Hypothalamus (tissue), 51 donors: ENCODE results near the gene RHPN2.
"Not testable (repeated sequence)": the region's sequence is repeated elsewhere in the genome, so short reads cannot be mapped to it uniquely, and the experiment has no call there.

Experiments
- DNase-seq, 51 donors: peaks; one replicate each; lab custom pipeline; 2025; lab: John Stamatoyannopoulos, UW

The RHPN2 gene

GRCh38 chr19:33067121-33067520 is 2.4 kb upstream of the RHPN2 start:
- DNase-seq: no peak

DNA sequence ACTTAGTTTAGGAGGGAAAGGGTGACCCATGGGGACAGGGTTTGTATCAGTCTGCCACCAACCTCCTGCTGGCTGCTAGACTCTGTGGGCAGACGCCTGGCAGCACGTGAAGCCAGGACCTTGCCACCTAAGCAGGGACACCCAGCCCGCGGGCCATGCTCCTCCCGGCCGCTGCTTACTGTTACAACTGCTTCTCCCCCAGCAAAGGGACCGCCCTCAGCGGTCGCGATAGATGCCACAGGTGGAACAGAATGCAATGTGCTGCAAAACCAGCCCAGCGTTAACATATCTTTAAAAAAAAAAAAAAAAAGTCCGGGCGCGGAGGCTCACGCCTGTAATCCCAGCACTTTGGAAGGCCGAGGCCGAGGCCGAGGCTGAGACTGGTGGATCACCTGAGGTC is 1.9 kb upstream of the RHPN2 start:
- no peak for DNase-seq

DNA sequence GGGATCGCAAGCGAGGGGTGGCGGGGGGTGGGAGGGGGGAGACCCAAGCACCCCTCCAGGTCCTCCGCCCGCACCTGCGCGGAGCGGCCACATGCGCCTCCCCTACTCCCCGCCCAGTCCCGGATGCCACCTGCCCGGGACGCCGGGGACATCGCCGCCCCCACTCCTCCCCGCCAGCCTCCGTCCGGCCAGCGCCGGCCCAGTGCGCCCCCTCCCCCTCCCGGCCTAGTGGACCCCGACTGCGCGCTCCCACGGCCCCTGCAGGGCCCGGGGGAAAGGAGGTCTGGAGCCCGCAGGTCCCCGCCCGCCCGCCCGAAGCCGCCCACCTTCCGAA is 263 bp downstream of the RHPN2 start:
- DNase-seq: peak in 3 of 51 donors; percentile 9 to 53 (median 39)

- peak in 11 of 51 donors; percentile 3 to 51 (median 27) for DNase-seq
Observed at GRCh38 chr19:33063753-33064457, 783 bp downstream of the RHPN2 start.

DNA sequence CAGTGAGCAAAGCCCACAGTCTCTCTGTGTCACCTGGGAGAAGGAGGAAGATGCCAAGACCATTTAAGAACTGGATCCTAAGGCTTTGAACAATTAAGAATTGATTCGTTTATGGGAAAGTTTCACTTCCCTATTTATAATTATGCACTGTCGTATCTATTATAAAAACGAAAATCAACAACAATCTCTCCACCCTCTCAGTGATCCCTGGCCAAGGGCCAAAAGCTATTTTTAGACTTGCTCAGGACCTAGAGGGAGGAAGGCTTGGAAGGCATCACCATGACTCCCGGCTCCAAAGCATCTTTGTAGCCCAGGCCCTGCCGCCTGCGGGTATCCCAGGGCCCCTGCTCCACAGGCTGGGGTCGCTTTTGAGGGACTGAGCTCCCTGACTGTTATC is 1.3 kb downstream of the RHPN2 start:
- peak in 7 of 51 donors; percentile 11 to 51 (median 30) for DNase-seq

GRCh38 chr19:33062902-33063301 is 1.8 kb downstream of the RHPN2 start:
- no peak for DNase-seq

DNA sequence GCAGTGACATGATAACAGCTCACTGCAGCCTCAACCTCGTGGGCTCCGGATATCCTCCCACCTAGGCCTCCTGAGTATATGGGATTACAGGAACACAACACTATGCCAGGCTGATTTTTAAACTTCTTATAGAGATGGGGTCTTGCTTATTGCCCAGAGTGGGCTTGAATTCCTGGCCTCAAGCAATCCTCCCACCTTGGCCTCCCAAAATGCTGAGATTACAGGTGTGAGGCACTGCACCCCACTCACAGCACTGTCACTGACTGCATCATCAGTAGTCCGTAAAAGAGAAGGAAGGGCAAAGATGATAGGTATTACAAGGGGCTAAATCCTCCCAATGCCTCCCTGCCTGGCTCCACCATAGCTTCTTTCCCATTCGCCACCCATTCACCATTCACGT is 4.1 kb downstream of the RHPN2 start:
- no peak for DNase-seq

- DNase-seq: no peak
Observed at GRCh38 chr19:33055718-33056117, 9.0 kb downstream of the RHPN2 start.

DNA sequence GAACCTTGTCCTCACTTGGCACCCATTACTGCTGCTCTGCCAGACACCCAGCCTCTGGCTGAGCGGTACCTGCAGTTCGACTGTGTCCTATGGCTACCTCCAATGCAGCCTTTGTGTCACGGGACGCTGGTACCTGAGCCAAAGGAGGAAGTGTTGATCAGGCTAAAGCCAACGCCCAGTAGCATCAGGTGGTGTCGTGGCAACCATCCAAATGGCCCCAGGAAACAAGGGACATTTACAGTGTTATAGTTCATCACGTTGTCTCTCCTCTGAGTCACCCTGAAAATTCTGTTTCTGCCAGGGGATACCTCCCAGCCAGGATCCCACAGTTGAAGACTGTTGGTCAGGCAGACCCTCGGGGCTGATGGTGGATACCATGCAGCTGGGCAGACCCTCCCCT is 10.1 kb downstream of the RHPN2 start:
- DNase-seq: peak in 1 of 51 donors; percentile 4

- peak in 1 of 51 donors; percentile 10 for DNase-seq
Observed at GRCh38 chr19:33052352-33052972, 12.2 kb downstream of the RHPN2 start.

GRCh38 chr19:33050110-33050509 is 14.6 kb downstream of the RHPN2 start:
- no peak for DNase-seq

- no peak for DNase-seq
Observed at GRCh38 chr19:33048806-33049676, 15.6 kb downstream of the RHPN2 start.

GRCh38 chr19:33047422-33047821 is 17.3 kb downstream of the RHPN2 start:
- no peak for DNase-seq

DNA sequence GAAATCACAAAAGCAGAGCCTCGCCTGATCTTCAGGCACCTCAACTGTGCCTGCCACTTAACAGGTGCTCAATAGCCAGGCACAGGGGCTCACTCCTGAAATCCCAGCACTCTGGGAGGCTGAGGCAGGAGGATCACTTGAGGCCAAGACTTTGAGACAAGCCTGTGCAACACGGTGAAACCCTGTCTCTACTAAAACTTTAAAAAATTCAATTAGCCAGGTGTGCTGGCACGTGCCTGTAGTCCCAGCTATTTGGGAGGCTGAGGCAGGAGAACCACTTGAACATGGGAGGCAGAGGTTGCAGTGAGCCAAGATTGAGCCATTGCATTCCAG is 22.9 kb downstream of the RHPN2 start:
- not testable (repeated sequence) for DNase-seq

GRCh38 chr19:33040994-33041827 is 23.5 kb downstream of the RHPN2 start:
- peak in 29 of 51 donors; percentile 3 to 90 (median 33) for DNase-seq

DNA sequence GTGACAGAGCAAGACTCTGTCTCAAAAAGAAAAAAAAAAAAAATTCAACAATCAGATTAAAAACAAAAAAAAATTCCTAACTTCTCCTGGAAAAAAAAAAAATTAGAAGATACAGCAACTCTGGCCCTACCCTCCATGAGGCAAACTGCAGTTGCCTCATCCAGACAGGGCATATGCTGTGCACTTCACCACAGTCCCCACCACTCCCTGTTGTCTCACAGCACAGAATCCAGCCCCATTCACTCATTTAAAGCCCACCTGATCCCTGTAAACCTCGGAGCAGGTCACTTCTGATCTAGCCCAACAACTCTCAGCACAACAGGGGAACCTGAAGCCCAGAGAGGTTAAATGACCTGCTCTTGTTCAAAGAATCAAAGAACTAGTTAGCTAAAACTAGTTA is 24.9 kb downstream of the RHPN2 start:
- DNase-seq: no peak

DNA sequence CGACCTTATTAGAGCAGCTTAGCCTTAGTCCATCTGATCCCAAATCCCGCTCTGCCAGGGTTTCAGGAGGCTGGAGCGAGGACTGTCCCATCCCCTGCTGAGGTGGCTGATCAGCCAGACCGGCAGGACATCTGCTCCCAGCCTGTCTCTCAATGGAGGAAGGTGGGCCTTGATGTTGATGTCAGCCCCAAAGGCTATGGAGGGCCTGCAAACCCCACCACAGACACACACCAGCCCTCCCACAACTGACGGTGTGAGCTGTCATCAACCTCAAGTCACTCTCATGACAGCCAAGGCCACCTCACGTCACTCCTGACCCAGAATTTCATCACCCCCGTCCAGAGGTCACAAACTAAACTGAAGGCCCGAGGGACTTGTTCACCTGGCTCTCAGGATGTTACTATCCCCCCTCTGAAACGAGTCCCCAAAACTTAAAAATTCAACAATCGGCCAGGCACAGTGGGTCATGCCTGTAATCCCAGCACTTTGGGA is 25.5 kb downstream of the RHPN2 start:
- no peak for DNase-seq

GRCh38 chr19:33037168-33038025 is 27.3 kb downstream of the RHPN2 start:
- not testable (repeated sequence) for DNase-seq

GRCh38 chr19:33036370-33037167 is 28.1 kb downstream of the RHPN2 start:
- not testable (repeated sequence) for DNase-seq
